NT2/D1 (cell line): ENCODE measurements around the gene IFT172.
A peak's percentile ranks its signal among the peaks of the same experiment; 100 is the strongest.
"Not testable (repeated sequence)": the region's sequence is repeated elsewhere in the genome, so short reads cannot be mapped to it uniquely, and the experiment has no call there.

Experiments
- DNase-seq: peaks from one replicate; pipeline ENCODE4 v3.0.0-alpha.2; 2011; ENCODE audit warnings: low read depth, low spot score
- H3K27me3 ChIP-seq: 2 replicates; pipeline ENCODE4 v1.6.0; 2011; ENCODE audit warnings: mild to moderate bottlenecking; ENCODE audit not compliant: insufficient read length, insufficient read depth
- H3K36me3 ChIP-seq: 2 replicates; pipeline ENCODE4 v1.6.1; 2011; ENCODE audit warnings: mild to moderate bottlenecking, low read length, mixed read lengths; ENCODE audit not compliant: insufficient read depth, insufficient read length
- H3K4me1 ChIP-seq: 2 replicates; pipeline ENCODE4 v1.5.1; 2011; ENCODE audit not compliant: insufficient read depth, insufficient read length
- H3K4me3 ChIP-seq: 2 replicates; pipeline ENCODE4 v1.5.1; 2011; ENCODE audit warnings: low read depth; ENCODE audit not compliant: insufficient read length
- H3K9ac ChIP-seq: 2 replicates; pipeline ENCODE4 v1.6.0; 2011; ENCODE audit warnings: low read depth; ENCODE audit not compliant: insufficient read length
- H3K9me3 ChIP-seq: 2 replicates; pipeline ENCODE4 v1.5.1; 2011; ENCODE audit warnings: mild to moderate bottlenecking, low read length; ENCODE audit not compliant: insufficient read depth
- SUZ12 ChIP-seq: IDR thresholded peaks from 2 replicates; pipeline ENCODE4 v1.6.1; 2011; ENCODE audit not compliant: insufficient read length, insufficient read depth; ENCODE audit errors: extremely low read depth
- YY1 ChIP-seq: IDR thresholded peaks from 2 replicates; pipeline ENCODE4 v1.6.1; 2011; ENCODE audit not compliant: insufficient read length, insufficient read depth
- ZNF274 ChIP-seq: IDR thresholded peaks from 2 replicates; pipeline ENCODE4 v1.6.1; 2011; ENCODE audit warnings: mild to moderate bottlenecking, low read depth, low read length

The IFT172 gene, protein sequence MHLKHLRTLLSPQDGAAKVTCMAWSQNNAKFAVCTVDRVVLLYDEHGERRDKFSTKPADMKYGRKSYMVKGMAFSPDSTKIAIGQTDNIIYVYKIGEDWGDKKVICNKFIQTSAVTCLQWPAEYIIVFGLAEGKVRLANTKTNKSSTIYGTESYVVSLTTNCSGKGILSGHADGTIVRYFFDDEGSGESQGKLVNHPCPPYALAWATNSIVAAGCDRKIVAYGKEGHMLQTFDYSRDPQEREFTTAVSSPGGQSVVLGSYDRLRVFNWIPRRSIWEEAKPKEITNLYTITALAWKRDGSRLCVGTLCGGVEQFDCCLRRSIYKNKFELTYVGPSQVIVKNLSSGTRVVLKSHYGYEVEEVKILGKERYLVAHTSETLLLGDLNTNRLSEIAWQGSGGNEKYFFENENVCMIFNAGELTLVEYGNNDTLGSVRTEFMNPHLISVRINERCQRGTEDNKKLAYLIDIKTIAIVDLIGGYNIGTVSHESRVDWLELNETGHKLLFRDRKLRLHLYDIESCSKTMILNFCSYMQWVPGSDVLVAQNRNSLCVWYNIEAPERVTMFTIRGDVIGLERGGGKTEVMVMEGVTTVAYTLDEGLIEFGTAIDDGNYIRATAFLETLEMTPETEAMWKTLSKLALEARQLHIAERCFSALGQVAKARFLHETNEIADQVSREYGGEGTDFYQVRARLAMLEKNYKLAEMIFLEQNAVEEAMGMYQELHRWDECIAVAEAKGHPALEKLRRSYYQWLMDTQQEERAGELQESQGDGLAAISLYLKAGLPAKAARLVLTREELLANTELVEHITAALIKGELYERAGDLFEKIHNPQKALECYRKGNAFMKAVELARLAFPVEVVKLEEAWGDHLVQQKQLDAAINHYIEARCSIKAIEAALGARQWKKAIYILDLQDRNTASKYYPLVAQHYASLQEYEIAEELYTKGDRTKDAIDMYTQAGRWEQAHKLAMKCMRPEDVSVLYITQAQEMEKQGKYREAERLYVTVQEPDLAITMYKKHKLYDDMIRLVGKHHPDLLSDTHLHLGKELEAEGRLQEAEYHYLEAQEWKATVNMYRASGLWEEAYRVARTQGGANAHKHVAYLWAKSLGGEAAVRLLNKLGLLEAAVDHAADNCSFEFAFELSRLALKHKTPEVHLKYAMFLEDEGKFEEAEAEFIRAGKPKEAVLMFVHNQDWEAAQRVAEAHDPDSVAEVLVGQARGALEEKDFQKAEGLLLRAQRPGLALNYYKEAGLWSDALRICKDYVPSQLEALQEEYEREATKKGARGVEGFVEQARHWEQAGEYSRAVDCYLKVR (N-terminal part only)

DNA sequence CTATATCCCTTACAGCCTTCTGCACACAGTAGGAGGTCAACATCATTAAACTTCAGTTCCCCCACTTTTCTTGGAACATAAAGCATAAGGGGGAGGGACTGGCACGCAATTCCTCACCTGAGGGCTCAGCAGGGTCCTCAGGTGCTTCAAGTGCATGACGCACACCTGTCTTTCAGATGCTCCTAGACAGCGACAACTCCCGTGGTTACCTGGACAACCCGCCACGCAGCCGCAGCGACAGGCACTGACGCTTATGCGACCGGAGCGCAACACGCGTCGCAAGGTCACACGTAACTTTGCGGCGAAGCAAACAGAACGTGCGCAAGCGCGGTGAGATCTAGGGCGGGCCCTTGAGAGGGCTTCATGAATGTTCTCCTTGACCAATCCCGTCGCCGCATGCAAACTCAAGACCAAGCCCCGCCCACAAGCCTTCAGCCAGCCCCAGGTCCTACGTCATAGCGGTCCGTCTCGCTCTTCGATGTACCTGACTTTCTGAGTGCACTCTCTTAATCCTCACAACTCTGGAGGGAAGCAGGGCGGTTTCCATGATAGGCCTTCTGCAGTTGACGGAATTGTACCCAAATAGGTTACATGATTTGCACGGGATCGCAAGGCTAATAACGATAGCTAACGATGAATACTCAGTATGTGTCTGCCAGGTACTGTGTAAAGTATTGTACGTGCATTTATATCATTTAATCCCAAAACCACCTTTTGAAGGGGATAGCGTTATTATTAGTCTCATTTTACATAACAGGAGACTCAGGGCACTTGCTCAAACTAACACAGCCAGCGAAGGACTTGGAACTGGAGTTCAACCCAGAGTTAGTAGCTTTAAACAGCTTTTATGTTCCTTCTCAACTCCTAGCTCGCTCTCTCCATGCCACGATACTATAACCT, at the start of gene IFT172:
IFT172 (minus strand) TSS at position 246 of the 900 bp plus-strand sequence; CDS start at position 156, 90 bp downstream.
- peaks cover 9% of the 10 kb centered on the region for H3K27me3 ChIP-seq
- H3K9me3 ChIP-seq: no peaks in the 10 kb centered on the region
- peak within 1 kb of the TSS; percentile 76 for H3K9ac ChIP-seq
- peak; percentile 99 for DNase-seq
- peaks cover 1% of the 10 kb centered on the region for H3K36me3 ChIP-seq
- no peak for TF ChIP-seq ZNF274
- TF ChIP-seq YY1: no peak
- no peak for TF ChIP-seq SUZ12
- peak within 1 kb of the TSS; percentile 71 for H3K4me3 ChIP-seq
- peaks cover 7% of the 10 kb centered on the region for H3K4me1 ChIP-seq

DNA sequence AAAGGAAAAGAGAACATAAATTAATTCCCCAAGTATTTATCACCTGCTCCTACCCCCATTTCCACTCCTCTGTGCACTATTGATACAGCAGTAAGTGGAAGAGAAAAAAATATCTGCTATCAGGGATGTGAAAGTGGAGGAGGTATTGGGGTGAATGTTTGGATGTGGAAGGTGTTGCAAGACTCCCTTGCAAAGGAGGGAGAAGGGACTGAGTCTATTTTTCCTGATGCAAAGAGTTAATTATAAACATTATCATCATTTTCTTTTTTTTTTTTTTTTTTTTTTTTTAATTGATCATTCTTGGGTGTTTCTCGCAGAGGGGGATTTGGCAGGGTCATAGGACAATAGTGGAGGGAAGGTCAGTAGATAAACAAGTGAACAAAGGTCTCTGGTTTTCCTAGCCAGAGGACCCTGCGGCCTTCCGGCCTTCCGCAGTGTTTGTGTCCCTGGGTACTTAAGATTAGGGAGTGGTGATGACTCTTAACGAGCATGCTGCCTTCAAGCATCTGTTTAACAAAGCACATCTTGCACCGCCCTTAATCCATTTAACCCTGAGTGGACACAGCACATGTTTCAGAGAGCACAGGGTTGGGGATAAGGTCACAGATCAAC, 49.4 kb upstream of the IFT172 start:
- not testable (repeated sequence) for H3K9ac ChIP-seq, DNase-seq, H3K36me3 ChIP-seq, H3K9me3 ChIP-seq, H3K4me3 ChIP-seq, H3K27me3 ChIP-seq, H3K4me1 ChIP-seq

DNA sequence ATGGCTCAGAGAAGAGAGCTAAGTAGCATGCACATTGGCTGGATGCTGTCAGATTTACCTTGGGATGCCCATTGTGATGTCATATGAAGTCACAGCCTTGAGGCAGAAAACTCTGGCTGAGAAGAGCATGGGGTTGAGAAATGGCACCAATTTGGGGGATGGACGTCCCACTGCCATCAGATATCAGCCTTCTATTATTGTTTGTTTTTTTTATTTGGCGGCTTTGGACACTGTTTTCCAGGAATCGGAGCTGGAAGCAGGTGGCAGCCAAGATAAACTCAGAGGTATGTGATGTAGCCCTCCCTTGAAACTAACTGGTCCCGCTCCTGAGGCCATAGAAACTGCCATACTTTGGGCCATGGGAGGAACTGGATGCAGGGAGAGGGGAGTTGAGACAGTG, 47.7 kb upstream of the IFT172 start:
- Histone ChIP-seq H3K27me3 (no peaks in the 10 kb centered on the region), H3K36me3 (no peaks in the 10 kb centered on the region), H3K9me3 (no peaks in the 10 kb centered on the region; the same call in 1 of the 2 replicates), H3K9ac (no peak overlapping the region), H3K4me1 (no peaks in the 10 kb centered on the region), H3K4me3 (no peak overlapping the region)
- no peak for DNase-seq
- TF ChIP-seq YY1 (no peak), SUZ12 (no peak), ZNF274 (no peak)

DNA sequence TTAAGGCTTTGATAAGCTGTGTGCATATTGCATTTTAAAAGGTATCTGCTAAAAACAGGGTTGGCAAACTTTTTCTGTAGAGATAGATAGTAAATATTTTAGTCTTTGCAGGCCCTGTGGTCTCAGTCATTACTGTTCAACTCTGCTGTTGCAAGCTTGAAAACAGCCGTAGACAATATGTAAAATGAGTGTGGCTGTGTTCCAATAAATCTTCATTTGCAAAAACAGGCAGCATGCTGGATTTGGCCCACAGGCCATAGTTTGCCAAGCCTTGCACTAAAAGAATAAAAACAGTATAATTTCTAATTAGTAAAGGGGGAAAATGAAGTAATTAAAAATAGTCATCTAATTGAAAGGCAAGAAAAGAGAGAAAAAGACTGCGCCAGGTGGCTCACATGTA, 42.4 kb upstream of the IFT172 start:
- Histone ChIP-seq H3K9ac (no peak overlapping the region), H3K27me3 (no peaks in the 10 kb centered on the region), H3K4me1 (no peaks in the 10 kb centered on the region), H3K36me3 (no peaks in the 10 kb centered on the region), H3K9me3 (no peaks in the 10 kb centered on the region), H3K4me3 (no peak overlapping the region)
- DNase-seq: no peak
- TF ChIP-seq YY1 (no peak), ZNF274 (no peak), SUZ12 (no peak)

DNA sequence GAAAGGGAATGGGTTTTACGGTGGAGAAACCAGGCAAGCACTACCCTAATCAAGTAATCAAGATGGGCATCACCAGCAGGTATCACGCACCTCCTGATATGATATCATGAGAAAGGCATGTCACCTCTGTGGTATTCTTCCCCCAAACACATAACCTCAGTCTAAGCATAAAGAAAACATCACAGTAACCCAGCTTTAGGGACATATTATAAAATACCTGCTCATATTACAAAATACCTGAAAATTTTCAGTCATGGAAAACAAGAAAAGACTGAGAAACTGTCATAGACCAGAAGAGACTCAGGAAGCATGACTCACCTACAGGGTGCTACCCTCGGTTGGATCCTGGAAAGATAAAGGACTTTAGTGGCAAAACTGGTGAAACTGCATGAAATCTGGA, 37.6 kb upstream of the IFT172 start:
- H3K4me1 ChIP-seq: no peaks in the 10 kb centered on the region
- no peak overlapping the region for H3K4me3 ChIP-seq
- DNase-seq: no peak
- H3K36me3 ChIP-seq: no peaks in the 10 kb centered on the region
- TF ChIP-seq YY1 (no peak), SUZ12 (no peak), ZNF274 (no peak)
- H3K9me3 ChIP-seq: no peaks in the 10 kb centered on the region
- no peaks in the 10 kb centered on the region for H3K27me3 ChIP-seq
- H3K9ac ChIP-seq: no peak overlapping the region

DNA sequence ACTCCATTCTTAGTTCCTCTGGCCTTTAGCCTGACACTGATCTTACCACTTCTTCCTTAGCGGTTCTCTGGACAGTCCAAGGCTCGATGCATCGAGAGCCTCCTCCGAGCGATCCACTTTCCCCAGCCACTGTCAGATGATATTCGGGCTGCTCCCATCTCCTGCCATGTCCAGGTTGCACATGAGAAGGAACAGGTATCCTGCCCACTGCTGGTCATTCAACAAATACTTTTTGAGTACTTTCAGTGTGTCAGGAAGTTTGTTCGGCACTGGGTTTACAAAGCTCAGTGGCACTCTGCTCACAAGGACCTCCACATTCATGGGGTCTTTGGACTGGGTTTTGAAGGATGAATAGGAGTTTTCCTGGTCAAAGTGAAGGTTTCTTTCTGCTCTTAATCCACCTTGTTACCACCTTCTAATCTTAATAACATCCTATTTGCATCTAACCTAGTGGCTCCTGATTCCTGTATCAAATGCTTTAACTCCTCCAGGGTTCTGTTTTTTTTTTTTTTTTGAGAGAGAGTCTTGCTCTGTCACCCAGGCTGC, 32.9 kb upstream of the IFT172 start:
- Histone ChIP-seq H3K27me3 (no peaks in the 10 kb centered on the region), H3K9ac (no peak overlapping the region), H3K36me3 (no peaks in the 10 kb centered on the region), H3K4me3 (no peak overlapping the region), H3K4me1 (no peaks in the 10 kb centered on the region), H3K9me3 (no peaks in the 10 kb centered on the region)
- TF ChIP-seq ZNF274: no peak
- TF ChIP-seq SUZ12: no peak
- no peak for DNase-seq
